ENCODE measurements around the gene UNKL.

- TF ChIP-seq HDAC6 (IDR thresholded peaks at IDR 0.05; ENCODE audit: low read depth, low read length) (no peak), KDM1A (IDR thresholded peaks at IDR 0.05; ENCODE audit: borderline replicate concordance, low read length) (no peak), POLR2AphosphoS5 (IDR thresholded peaks at IDR 0.05; ENCODE audit: low read depth, low read length) (no peak)
These were observed 78.5 kb downstream of the UNKL start for GRCh38 chr16:1335996-1336395.
